Tibial artery (tissue), 4 donors: Measurements from ENCODE around the gene NRBF2.

Experiments
- DNase-seq, 2 donors: peaks; one replicate each; pipeline ENCODE4 v3.0.0-alpha.2; 2019
- H3K27ac ChIP-seq, 2 donors: fragments of 200-600 bp; sonication (generic) in 1 of 2; 1 replicate in 1 of 2; 2 replicates in 1 of 2; pipeline ENCODE4 v1.5.1; 2018 to 2019; ENCODE audit warnings: mild to moderate bottlenecking in 1 of 2
- H3K27me3 ChIP-seq, 2 donors: fragments of 200-600 bp; sonication (generic) in 1 of 2; one replicate each; pipeline versions ENCODE4 v1.5.1 to v1.6.0; 2016 to 2019
- H3K36me3 ChIP-seq, 3 donors: fragments of 200-600 bp; sonication (generic) in 2 of 3; one replicate each; pipeline ENCODE4 v1.5.1; 2016 to 2019; ENCODE audit warnings: mild to moderate bottlenecking in 2 of 3
- H3K4me1 ChIP-seq, 4 donors: fragments of 200-600 bp; sonication (generic) in 2 of 4; 1 replicate in 3 of 4; 2 replicates in 1 of 4; pipeline ENCODE4 v1.5.1; 2016 to 2019
- H3K4me3 ChIP-seq, 2 donors: fragments of 200-600 bp; sonication (generic) in 1 of 2; 1 replicate in 1 of 2; 2 replicates in 1 of 2; pipeline ENCODE4 v1.5.1; 2018 to 2019; ENCODE audit warnings: mild to moderate bottlenecking in 2 of 2
- H3K9me3 ChIP-seq, 3 donors: fragments of 200-600 bp; sonication (generic) in 1 of 3; one replicate each; pipeline ENCODE4 v1.5.1; 2016 to 2019
- intact Hi-C: fragments of 100-400 bp; cut with DNase I; formaldehyde crosslinking; loops from one replicate; pipeline ENCODE4 v1.15.0; 2023; ENCODE audit warnings: low total_unique reads
- TF ChIP-seq, protein P1 (sequence below), 2 experiments: fragments of 200-600 bp in 1 of 2; fragments of 450-650 bp in 1 of 2; IDR thresholded peaks; one replicate each; pipeline ENCODE4 v1.5.1; 2017 to 2019; ENCODE audit warnings: antibody characterized with exemption in 2 of 2, mild to moderate bottlenecking in 1 of 2, moderate library complexity in 1 of 2

NRBF2 gene

DNA sequence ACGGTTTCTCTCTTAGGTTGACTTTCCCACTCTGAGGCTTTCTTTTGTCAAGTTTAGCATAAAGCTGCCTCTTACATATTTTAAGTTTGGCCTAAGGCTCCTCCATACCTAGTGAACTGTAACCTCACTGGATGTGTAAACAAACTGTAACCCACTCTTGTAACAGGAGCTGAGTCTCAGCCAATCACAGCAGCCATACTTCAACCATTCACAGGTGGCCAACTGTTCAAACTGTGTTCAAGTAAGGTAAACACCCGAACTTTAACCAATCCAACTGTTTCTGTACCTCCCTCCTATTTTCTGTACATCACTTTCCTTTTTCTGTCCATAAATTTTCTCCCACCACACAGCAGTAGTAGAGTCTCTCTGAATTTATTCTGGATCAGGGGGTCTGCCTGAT lies 7.7 kb upstream of the NRBF2 start:
- Histone ChIP-seq H3K36me3 (no peaks in the 10 kb centered on the region), H3K4me3 (no peak overlapping the region), H3K4me1 (no peaks in the 10 kb centered on the region), H3K9me3 (no peaks in the 10 kb centered on the region), H3K27ac (no peak overlapping the region), H3K27me3 (no peaks in the 10 kb centered on the region)
- DNase-seq, result no peak
- intact Hi-C loops, result no loop called here
- TF ChIP-seq, protein P1, sequence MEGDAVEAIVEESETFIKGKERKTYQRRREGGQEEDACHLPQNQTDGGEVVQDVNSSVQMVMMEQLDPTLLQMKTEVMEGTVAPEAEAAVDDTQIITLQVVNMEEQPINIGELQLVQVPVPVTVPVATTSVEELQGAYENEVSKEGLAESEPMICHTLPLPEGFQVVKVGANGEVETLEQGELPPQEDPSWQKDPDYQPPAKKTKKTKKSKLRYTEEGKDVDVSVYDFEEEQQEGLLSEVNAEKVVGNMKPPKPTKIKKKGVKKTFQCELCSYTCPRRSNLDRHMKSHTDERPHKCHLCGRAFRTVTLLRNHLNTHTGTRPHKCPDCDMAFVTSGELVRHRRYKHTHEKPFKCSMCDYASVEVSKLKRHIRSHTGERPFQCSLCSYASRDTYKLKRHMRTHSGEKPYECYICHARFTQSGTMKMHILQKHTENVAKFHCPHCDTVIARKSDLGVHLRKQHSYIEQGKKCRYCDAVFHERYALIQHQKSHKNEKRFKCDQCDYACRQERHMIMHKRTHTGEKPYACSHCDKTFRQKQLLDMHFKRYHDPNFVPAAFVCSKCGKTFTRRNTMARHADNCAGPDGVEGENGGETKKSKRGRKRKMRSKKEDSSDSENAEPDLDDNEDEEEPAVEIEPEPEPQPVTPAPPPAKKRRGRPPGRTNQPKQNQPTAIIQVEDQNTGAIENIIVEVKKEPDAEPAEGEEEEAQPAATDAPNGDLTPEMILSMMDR (IDR thresholded peaks at IDR 0.05), result no peak

DNA sequence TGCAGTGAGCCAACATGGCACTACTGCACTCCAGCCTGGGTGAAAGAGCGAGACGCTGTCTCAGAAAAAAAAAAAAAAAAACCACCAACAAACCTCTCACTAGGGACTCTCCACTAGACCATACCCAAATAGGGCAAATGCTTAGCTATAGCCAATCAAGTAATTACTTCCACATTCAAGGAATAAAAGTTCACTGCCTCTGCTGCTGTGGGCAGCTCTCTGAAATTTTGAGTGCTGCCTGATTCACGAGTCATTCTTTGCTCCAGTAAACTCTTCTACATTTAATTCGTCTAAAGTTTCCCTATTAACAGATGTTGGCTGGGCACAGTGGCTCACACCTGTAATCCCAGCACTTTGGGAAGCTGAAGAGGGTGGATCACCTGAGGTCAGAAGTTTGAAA lies 4.7 kb upstream of the NRBF2 start:
- intact Hi-C loops, result no loop called here
- Histone ChIP-seq H3K4me3 (no peak overlapping the region), H3K4me1 (peaks cover 0 to 4% (median 0%) of the 10 kb centered on the region in 4 donors), H3K27me3 (no peaks in the 10 kb centered on the region), H3K27ac (no peak overlapping the region), H3K9me3 (no peaks in the 10 kb centered on the region), H3K36me3 (no peaks in the 10 kb centered on the region)
- TF ChIP-seq, protein P1 (IDR thresholded peaks at IDR 0.05), result no peak
- no peak for DNase-seq

DNA sequence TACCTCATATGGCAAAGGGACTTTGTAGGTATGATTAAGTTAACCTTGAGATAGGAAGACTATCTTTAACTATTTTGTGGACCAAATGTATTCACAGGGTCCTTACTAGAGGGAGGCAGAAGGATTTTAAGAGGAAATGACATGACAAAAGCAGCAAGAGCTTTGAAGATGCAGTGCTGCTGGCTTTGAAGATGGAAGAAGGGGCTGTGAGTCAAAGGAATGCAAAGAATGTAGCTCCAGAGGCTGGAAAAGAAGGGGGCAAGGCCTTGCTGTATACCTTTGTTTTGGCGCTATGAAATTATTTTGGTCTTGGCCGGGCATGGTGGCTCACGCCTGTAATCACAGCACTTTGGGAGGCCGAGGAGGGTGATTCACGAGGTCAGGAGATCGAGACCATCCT lies 3.2 kb upstream of the NRBF2 start:
- Histone ChIP-seq H3K27ac (no peak overlapping the region), H3K4me1 (peaks cover 0 to 14% (median 10%) of the 10 kb centered on the region in 4 donors), H3K4me3 (no peak overlapping the region), H3K36me3 (no peaks in the 10 kb centered on the region), H3K9me3 (no peaks in the 10 kb centered on the region), H3K27me3 (no peaks in the 10 kb centered on the region)
- no peak for DNase-seq
- TF ChIP-seq, protein P1 (IDR thresholded peaks at IDR 0.05), result no peak
- intact Hi-C loops, result loop anchor here (10.0 kb wide), 1 partner anchor 315 kb away; the partner anchor contains the start of gene EGR2

DNA sequence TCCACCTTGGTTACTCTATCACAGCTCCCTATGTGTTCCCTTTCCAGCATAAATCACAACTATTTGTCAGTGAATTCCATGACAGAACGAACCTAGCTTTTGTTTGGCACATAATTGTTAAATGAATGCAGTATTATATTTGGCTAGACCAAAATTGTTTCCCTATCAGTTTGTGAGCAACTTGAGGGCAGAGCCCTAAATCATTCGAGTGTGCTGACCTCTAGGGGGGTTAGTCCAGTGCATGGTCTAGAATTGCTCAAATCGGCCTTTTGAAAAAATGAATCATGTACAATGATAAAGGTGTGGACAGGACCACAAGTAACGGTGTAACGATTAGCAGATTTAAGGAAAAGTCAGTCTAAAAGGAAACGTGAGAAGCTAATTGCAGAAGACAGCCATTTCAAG lies 475 bp upstream of the NRBF2 start:
- H3K4me3 ChIP-seq, result peak overlapping the region; percentile 84 to 96
- H3K27ac ChIP-seq, result peak overlapping the region; percentile 93
- H3K27me3 ChIP-seq, result no peaks in the 10 kb centered on the region
- H3K36me3 ChIP-seq, result no peaks in the 10 kb centered on the region
- no peak for DNase-seq
- H3K4me1 ChIP-seq, result peaks cover 0 to 24% (median 16%) of the 10 kb centered on the region in 4 donors
- intact Hi-C loops, result loop anchor here (10.0 kb wide), 1 partner anchor 318 kb away; the partner anchor contains the start of gene EGR2
- TF ChIP-seq, protein P1 (IDR thresholded peaks at IDR 0.05), result no peak
- H3K9me3 ChIP-seq, result no peaks in the 10 kb centered on the region

DNA sequence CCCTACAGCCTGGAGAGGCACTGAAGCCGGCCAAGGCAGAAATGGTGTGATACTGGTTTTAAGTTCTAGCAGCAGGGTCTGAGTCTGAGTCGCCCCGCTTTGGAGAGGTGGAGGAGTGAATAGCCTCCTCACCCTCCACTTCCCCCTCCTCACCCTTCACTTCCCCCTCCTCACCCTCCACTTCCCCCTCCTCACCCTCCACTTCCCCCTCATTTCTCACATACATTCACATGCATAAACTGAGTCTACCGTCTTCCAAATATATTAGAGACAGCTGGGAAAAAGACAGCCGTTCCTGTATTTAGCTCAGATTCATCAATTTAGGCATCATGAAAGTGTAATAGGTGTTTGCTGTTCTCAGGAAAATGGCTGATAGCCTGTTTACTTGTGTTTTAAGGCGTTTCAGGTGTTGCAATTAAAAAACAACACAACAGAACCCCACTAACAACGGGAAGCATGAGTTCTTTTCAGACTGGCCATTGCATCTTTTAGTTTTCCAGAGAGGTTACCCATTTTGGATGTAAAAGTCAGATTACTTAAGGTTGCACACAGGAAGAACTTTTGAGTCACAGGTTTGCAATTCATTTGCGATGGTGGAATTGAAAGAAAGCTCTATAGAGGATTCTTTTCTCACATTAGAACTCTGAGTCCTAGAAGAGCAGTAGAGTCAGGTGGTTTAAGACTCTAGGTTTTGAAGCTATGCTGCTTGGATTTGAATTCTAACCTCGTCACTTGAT lies 861 bp downstream of the NRBF2 start:
- no peaks in the 10 kb centered on the region for H3K36me3 ChIP-seq
- H3K4me3 ChIP-seq, result peak overlapping the region; percentile 84 to 96
- no peaks in the 10 kb centered on the region for H3K9me3 ChIP-seq
- no peaks in the 10 kb centered on the region for H3K27me3 ChIP-seq
- DNase-seq, result peak in 1 of 2 donors; percentile 27
- H3K27ac ChIP-seq, result peak overlapping the region; percentile 93
- H3K4me1 ChIP-seq, result peaks cover 0 to 24% (median 16%) of the 10 kb centered on the region in 4 donors
- intact Hi-C loops, result loop anchor here (10.0 kb wide), 1 partner anchor 319 kb away; the partner anchor contains the start of gene EGR2
- TF ChIP-seq, protein P1 (IDR thresholded peaks at IDR 0.05), result no peak
